HAP-1 (cell line): ENCODE results near the gene CITED2.

Experiments
- DNase-seq, 2 experiments: peaks; one replicate each; pipeline ENCODE4 v3.0.0-alpha.2; 2016 to 2020; ENCODE audit warnings: low spot score in 2 of 2
- H3K27me3 ChIP-seq: fragments of 250-450 bp; sonication (Bioruptor Pico); 2 replicates; pipeline ENCODE4 v1.5.1; 2020; ENCODE audit warnings: low read depth, mild to moderate bottlenecking, moderate library complexity
- H3K36me3 ChIP-seq: fragments of 250-450 bp; sonication (Bioruptor Pico); replicated peaks from 2 replicates; pipeline ENCODE4 v1.5.1; 2020; ENCODE audit warnings: mild to moderate bottlenecking
- H3K4me1 ChIP-seq: fragments of 250-450 bp; sonication (Bioruptor Pico); 2 replicates; pipeline ENCODE4 v1.5.1; 2020; ENCODE audit warnings: mild to moderate bottlenecking
- H3K4me3 ChIP-seq: fragments of 250-450 bp; sonication (Bioruptor Pico); 2 replicates; pipeline ENCODE4 v1.5.1; 2020; ENCODE audit warnings: mild to moderate bottlenecking, moderate library complexity
- H3K9me3 ChIP-seq: fragments of 250-450 bp; sonication (Bioruptor Pico); 2 replicates; pipeline ENCODE4 v1.5.1; 2020; ENCODE audit warnings: mild to moderate bottlenecking, moderate library complexity
- in situ Hi-C: fragments of 300-500 bp; cut with MboI; formaldehyde crosslinking; loops from 3 replicates; pipeline ENCODE4 v1.14.3; 2020; ENCODE audit warnings: low sequenced_read_pairs, inconsistent platforms, mixed read lengths

Gene CITED2

GRCh38 chr6:139395891-139396301 is 21.4 kb upstream of the CITED2 start:
- no peaks in the 10 kb centered on the region for H3K27me3 ChIP-seq

DNA sequence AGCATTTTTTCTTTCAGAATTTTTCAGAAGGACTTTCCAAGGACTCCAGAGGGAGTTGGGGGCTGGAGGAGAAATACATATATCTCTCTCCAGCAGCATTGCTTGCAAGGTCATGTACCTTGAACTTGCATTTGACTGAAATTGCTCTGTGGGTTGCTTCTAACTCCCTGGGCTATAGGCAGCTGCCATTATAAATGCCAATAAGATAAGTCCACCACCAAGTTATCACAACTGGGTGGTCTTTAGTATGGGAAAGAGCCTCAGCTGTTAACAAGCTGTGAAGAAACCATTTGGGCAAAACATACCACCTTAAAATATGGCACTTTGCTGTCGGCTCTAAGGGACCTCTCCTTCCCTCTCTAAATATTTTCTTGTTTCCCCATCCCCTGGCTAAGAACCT is 20.9 kb upstream of the CITED2 start:
- no peak overlapping the region for H3K4me3 ChIP-seq
- in situ Hi-C loops, result no loop called here
- no peak for DNase-seq
- H3K27me3 ChIP-seq, result no peaks in the 10 kb centered on the region
- peaks cover 3% of the 10 kb centered on the region for H3K4me1 ChIP-seq
- no peaks in the 10 kb centered on the region for H3K9me3 ChIP-seq
- no peaks in the 10 kb centered on the region for H3K36me3 ChIP-seq

More at GRCh38 chr6:139395891-139396301, 21.4 kb upstream of the CITED2 start:
- Histone ChIP-seq H3K36me3 (no peaks in the 10 kb centered on the region), H3K9me3 (no peaks in the 10 kb centered on the region), H3K4me1 (peaks cover 3% of the 10 kb centered on the region), H3K4me3 (no peak overlapping the region)
- in situ Hi-C loops, result no loop called here
- DNase-seq, result peak; percentile 14 to 41

GRCh38 chr6:139394027-139394649 is 19.7 kb upstream of the CITED2 start:
- in situ Hi-C loops, result no loop called here

GRCh38 chr6:139392794-139393193 is 18.3 kb upstream of the CITED2 start:
- H3K4me3 ChIP-seq, result no peak overlapping the region
- peaks cover 3% of the 10 kb centered on the region for H3K4me1 ChIP-seq
- DNase-seq, result no peak
- no peaks in the 10 kb centered on the region for H3K27me3 ChIP-seq
- in situ Hi-C loops, result no loop called here
- no peaks in the 10 kb centered on the region for H3K9me3 ChIP-seq
- H3K36me3 ChIP-seq, result no peaks in the 10 kb centered on the region

More at GRCh38 chr6:139394027-139394649, 19.7 kb upstream of the CITED2 start:
- Histone ChIP-seq H3K9me3 (no peaks in the 10 kb centered on the region), H3K4me1 (peaks cover 3% of the 10 kb centered on the region), H3K4me3 (no peak overlapping the region), H3K36me3 (no peaks in the 10 kb centered on the region), H3K27me3 (no peaks in the 10 kb centered on the region)
- DNase-seq, result no peak

- Histone ChIP-seq H3K4me3 (no peak overlapping the region), H3K9me3 (no peaks in the 10 kb centered on the region), H3K36me3 (no peaks in the 10 kb centered on the region), H3K4me1 (peaks cover 3% of the 10 kb centered on the region), H3K27me3 (no peaks in the 10 kb centered on the region)
- in situ Hi-C loops, result no loop called here
- no peak for DNase-seq
These were observed 17.3 kb upstream of the CITED2 start for GRCh38 chr6:139391709-139392108.

DNA sequence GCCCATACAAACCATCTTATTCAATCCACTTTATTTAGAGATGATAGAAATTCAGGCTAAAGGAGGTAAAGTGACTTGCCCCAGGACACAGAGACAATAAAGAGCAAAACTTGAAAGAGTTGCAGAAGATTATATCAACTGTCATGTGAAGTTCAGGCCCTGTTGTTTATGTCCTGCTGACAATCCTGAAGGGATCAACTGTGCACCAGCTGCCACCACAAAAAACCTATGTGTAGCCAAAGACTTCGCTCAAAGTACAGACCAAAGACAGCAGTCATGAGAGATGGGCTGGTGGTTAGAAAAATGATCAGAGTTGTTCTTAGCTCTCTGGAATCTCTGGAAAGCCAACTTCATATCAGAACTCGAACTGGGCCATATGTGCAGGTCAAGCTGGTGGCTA is 16.0 kb upstream of the CITED2 start:
- in situ Hi-C loops, result no loop called here
- Histone ChIP-seq H3K9me3 (no peaks in the 10 kb centered on the region), H3K27me3 (no peaks in the 10 kb centered on the region), H3K4me3 (no peak overlapping the region), H3K36me3 (no peaks in the 10 kb centered on the region), H3K4me1 (no peaks in the 10 kb centered on the region)
- DNase-seq, result no peak

DNA sequence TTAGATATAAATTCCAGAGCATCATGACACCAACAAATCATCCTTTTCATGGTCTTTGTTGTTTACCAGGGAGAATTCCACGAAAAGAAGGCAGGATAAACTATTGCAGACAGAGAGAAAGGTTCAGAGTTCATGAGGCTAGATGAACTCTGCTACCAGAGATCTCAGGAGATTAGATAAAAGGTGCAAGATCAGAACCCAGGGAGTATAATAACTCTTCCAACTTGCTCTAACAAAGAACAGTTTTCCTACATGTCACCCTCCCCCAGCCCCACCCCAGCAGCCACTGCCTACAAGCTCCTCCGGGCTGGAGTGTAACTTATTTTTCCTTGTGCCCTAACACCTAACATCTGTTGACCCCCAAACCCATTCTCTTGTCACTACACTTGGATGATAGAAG is 13.9 kb upstream of the CITED2 start:
- in situ Hi-C loops, result no loop called here
- H3K4me3 ChIP-seq, result no peak overlapping the region

DNA sequence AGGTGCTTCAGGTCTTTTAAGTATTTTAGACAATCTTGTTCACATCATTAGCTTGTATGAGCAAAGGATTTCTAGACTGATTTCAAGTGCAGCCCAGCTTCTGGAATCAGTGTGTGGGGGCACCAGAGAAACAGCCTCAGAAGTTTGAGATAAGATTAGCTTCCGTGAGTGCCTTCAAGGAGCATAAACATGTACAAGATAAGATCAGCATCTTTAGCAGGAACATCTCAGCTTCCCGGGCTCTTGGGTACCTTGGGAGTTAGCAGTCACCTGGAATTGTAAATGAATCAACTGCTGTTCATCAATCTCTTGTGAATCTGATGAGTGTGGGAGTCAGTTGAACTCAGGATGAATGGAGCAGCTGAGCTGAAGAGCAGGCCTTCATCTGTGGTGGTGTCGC is 12.0 kb upstream of the CITED2 start:
- Histone ChIP-seq H3K4me1 (no peaks in the 10 kb centered on the region), H3K9me3 (no peaks in the 10 kb centered on the region), H3K27me3 (no peaks in the 10 kb centered on the region), H3K4me3 (no peak overlapping the region), H3K36me3 (no peaks in the 10 kb centered on the region)
- in situ Hi-C loops, result no loop called here
- no peak for DNase-seq

More for the DNA sequence above, 13.9 kb upstream of the CITED2 start:
- no peak for DNase-seq
- Histone ChIP-seq H3K36me3 (no peaks in the 10 kb centered on the region), H3K4me1 (no peaks in the 10 kb centered on the region), H3K27me3 (no peaks in the 10 kb centered on the region), H3K9me3 (no peaks in the 10 kb centered on the region)

DNA sequence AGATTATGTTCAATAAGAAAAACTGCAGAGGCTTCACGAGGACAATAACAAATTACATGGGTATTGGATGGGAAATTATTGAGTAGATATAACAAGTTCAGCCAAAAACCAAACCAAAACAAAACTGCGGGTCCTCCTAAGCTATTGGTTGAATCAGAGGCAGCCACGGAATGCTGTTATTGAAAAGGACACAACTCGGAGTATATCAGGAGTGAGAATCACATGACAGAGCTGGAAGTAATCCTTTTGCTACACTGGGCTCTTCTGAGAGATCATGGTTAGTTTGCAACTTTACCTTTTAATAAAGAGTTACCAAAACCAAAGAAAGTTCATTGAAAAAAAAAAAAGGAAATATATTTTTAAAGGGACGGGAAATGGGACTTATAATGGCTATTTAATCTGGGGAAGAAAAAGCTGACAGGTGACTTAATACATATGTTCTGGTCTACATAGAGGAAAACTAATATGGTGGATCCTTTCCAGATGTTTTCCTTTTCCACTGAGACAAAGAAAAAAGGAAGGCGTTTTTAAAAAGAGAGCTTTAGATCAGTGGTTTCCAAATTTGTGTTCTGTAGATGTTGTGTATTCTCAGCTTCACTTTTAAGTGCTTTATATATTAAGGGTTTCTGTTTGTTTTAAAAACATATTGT is 6.9 kb upstream of the CITED2 start:
- in situ Hi-C loops, result no loop called here
- DNase-seq, result no peak
- Histone ChIP-seq H3K4me3 (no peak overlapping the region), H3K27me3 (no peaks in the 10 kb centered on the region), H3K4me1 (0 out of 2 replicates have a peak, but pooled peaks cover 2% of the 10 kb centered on the region), H3K9me3 (no peaks in the 10 kb centered on the region), H3K36me3 (no peaks in the 10 kb centered on the region)

DNA sequence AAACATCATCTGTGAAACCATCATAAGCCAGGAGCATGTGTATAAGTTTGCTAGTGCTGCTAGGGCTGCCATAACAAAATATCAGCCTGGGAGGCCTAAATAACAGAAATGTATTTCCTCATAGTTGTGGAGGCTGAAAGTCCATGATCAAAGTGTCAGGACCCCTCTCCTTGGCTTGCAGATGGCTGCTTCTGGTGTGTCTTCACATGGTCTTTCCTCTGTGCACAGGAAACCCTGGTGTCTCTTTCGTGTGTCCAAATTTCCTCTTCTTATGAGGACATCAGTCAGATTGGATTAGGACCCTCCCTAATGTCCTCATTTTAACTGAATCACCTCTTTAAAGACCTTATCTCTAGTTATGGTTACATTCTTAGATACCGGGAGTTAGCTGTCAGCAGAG is 6.2 kb upstream of the CITED2 start:
- peaks cover 5% of the 10 kb centered on the region; the same call in 1 of the 2 replicates for H3K4me1 ChIP-seq
- H3K27me3 ChIP-seq, result no peaks in the 10 kb centered on the region
- H3K4me3 ChIP-seq, result no peak overlapping the region
- H3K36me3 ChIP-seq, result no peaks in the 10 kb centered on the region
- in situ Hi-C loops, result no loop called here
- no peaks in the 10 kb centered on the region for H3K9me3 ChIP-seq
- DNase-seq, result no peak

DNA sequence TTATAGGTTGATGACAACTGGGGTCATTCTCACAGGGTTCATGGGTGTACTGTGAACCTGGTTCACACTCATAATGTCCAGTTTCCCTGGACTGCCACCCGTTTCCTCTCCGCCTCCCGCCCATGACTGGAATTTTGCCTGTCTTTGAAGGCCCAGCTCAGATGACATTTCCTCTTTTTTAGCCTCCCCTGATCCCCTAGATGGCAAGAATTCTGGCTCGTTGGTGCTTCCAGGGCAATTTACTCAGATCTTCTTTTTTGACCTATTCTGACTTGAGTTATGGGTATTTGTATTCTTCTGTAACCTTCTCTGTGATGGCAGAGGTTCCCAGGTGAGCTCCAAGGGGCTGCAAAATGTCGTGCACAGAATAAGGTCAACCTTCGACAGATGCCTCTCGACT is 5.7 kb upstream of the CITED2 start:
- H3K4me1 ChIP-seq, result peaks cover 5% of the 10 kb centered on the region; the same call in 1 of the 2 replicates
- no peak for DNase-seq
- no peaks in the 10 kb centered on the region for H3K9me3 ChIP-seq
- in situ Hi-C loops, result no loop called here
- no peaks in the 10 kb centered on the region for H3K27me3 ChIP-seq
- no peak overlapping the region for H3K4me3 ChIP-seq
- H3K36me3 ChIP-seq, result no peaks in the 10 kb centered on the region

GRCh38 chr6:139378882-139379341 is 4.5 kb upstream of the CITED2 start:
- no peaks in the 10 kb centered on the region for H3K9me3 ChIP-seq
- no peak overlapping the region for H3K4me3 ChIP-seq
- no peak for DNase-seq
- peaks cover 5% of the 10 kb centered on the region; the same call in 1 of the 2 replicates for H3K4me1 ChIP-seq
- in situ Hi-C loops, result loop anchor here (10.0 kb wide), 1 partner anchor 1056 kb away; no protein-coding TSS in a partner anchor
- no peaks in the 10 kb centered on the region for H3K27me3 ChIP-seq
- no peaks in the 10 kb centered on the region for H3K36me3 ChIP-seq

DNA sequence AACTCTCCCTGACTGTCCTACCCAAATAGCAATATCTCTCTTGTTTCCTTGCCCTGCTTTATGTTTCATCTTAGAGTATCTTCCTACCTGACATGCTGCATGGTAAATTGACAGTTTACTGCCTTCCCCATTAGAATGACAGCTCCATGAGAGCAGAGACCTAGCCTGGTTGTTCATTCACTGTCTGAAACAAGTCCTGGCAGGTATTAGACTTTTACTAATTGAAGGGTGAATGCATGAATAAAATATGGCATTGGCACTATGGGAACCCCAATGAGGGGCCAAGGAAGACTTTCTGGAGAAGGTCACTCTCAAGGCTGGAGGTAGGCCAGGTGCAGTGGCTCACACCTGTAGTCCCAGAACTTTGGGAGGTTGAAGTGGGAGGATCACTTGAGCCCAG is 3.8 kb upstream of the CITED2 start:
- peaks cover 5% of the 10 kb centered on the region; the same call in 1 of the 2 replicates for H3K4me1 ChIP-seq
- no peaks in the 10 kb centered on the region for H3K36me3 ChIP-seq
- H3K27me3 ChIP-seq, result no peaks in the 10 kb centered on the region
- H3K4me3 ChIP-seq, result no peak overlapping the region
- in situ Hi-C loops, result loop anchor here (10.0 kb wide), 1 partner anchor 1057 kb away; no protein-coding TSS in a partner anchor
- no peaks in the 10 kb centered on the region for H3K9me3 ChIP-seq
- DNase-seq, result no peak

GRCh38 chr6:139376604-139377218 is 2.3 kb upstream of the CITED2 start:
- no peaks in the 10 kb centered on the region for H3K9me3 ChIP-seq
- in situ Hi-C loops, result loop anchor here (10.0 kb wide), 1 partner anchor 1058 kb away; no protein-coding TSS in a partner anchor
- no peaks in the 10 kb centered on the region; the same call in 1 of the 2 replicates for H3K36me3 ChIP-seq
- DNase-seq, result peak in 1 of 2 experiments; percentile 12
- no peaks in the 10 kb centered on the region for H3K27me3 ChIP-seq
- no peak overlapping the region for H3K4me3 ChIP-seq
- H3K4me1 ChIP-seq, result peaks cover 5% of the 10 kb centered on the region
